Measurements from ENCODE around the gene KLK8.
"Not testable (repeated sequence)": the region's sequence is repeated elsewhere in the genome, so short reads cannot be mapped to it uniquely, and the experiment has no call there.

KLK8 gene

GRCh38 chr19:51000981-51001380, 423 bp downstream of the KLK8 start:
- peaks cover 30% of the 10 kb centered on the region for H3K27me3 Mint-ChIP-seq (ENCODE audit: low read depth)
- no peak for TF ChIP-seq CTCF (IDR thresholded peaks at IDR 0.05; ENCODE audit: unreplicated experiment in 3 of 3)
- no peaks in the 10 kb centered on the region for H3K9me3 Mint-ChIP-seq
- peak overlapping the region in 1 of 3 experiments; percentile 29 for H3K4me3 Mint-ChIP-seq
- H3K4me1 Mint-ChIP-seq: peaks cover 13% of the 10 kb centered on the region
- H3K36me3 Mint-ChIP-seq (ENCODE audit: low read depth): no peaks in the 10 kb centered on the region
- H3K27ac Mint-ChIP-seq: peak overlapping the region in 2 of 3 experiments; percentile 66 to 76

- H3K4me3 Mint-ChIP-seq: no peak overlapping the region
- no peak overlapping the region for H3K27ac Mint-ChIP-seq
- peaks cover 13% of the 10 kb centered on the region for H3K4me1 Mint-ChIP-seq
- TF ChIP-seq CTCF (IDR thresholded peaks at IDR 0.05; ENCODE audit: unreplicated experiment in 3 of 3): no peak
- no peaks in the 10 kb centered on the region for H3K9me3 Mint-ChIP-seq
- H3K27me3 Mint-ChIP-seq (ENCODE audit: low read depth): peaks cover 30% of the 10 kb centered on the region
- H3K36me3 Mint-ChIP-seq (ENCODE audit: low read depth): no peaks in the 10 kb centered on the region
These were observed 978 bp downstream of the KLK8 start for GRCh38 chr19:51000426-51000825.

GRCh38 chr19:50998686-50999085, 2.7 kb downstream of the KLK8 start:
- no peak for TF ChIP-seq CTCF (IDR thresholded peaks at IDR 0.05; ENCODE audit: unreplicated experiment in 3 of 3)
- H3K27me3 Mint-ChIP-seq (ENCODE audit: low read depth): peaks cover 24% of the 10 kb centered on the region
- H3K27ac Mint-ChIP-seq: no peak overlapping the region
- H3K4me3 Mint-ChIP-seq: no peak overlapping the region
- no peaks in the 10 kb centered on the region for H3K9me3 Mint-ChIP-seq
- H3K4me1 Mint-ChIP-seq: peaks cover 13% of the 10 kb centered on the region
- H3K36me3 Mint-ChIP-seq (ENCODE audit: low read depth): no peaks in the 10 kb centered on the region

- no peak for TF ChIP-seq CTCF (IDR thresholded peaks at IDR 0.05; ENCODE audit: unreplicated experiment in 3 of 3)
- Mint-ChIP-seq H3K4me1 (peaks cover 13% of the 10 kb centered on the region), H3K36me3 (ENCODE audit: low read depth) (no peaks in the 10 kb centered on the region), H3K4me3 (no peak overlapping the region), H3K27me3 (ENCODE audit: low read depth) (peaks cover 24% of the 10 kb centered on the region), H3K9me3 (no peaks in the 10 kb centered on the region), H3K27ac (no peak overlapping the region)
These were observed 3.3 kb downstream of the KLK8 start for GRCh38 chr19:50998061-50998460.

GRCh38 chr19:50994129-50994528, 7.3 kb downstream of the KLK8 start:
- TF ChIP-seq CTCF (IDR thresholded peaks at IDR 0.05; ENCODE audit: unreplicated experiment in 3 of 3): no peak
- H3K27me3 Mint-ChIP-seq (ENCODE audit: low read depth): peaks cover 38% of the 10 kb centered on the region
- no peak overlapping the region for H3K4me3 Mint-ChIP-seq
- no peaks in the 10 kb centered on the region for H3K36me3 Mint-ChIP-seq (ENCODE audit: low read depth)
- H3K9me3 Mint-ChIP-seq: no peaks in the 10 kb centered on the region
- no peaks in the 10 kb centered on the region for H3K4me1 Mint-ChIP-seq
- H3K27ac Mint-ChIP-seq: no peak overlapping the region

- H3K4me3 Mint-ChIP-seq: no peak overlapping the region
- TF ChIP-seq CTCF (IDR thresholded peaks at IDR 0.05; ENCODE audit: unreplicated experiment in 3 of 3): no peak
- H3K27ac Mint-ChIP-seq: no peak overlapping the region
- H3K36me3 Mint-ChIP-seq (ENCODE audit: low read depth): no peaks in the 10 kb centered on the region
- peaks cover 33% of the 10 kb centered on the region for H3K27me3 Mint-ChIP-seq (ENCODE audit: low read depth)
- no peaks in the 10 kb centered on the region for H3K9me3 Mint-ChIP-seq
- no peaks in the 10 kb centered on the region for H3K4me1 Mint-ChIP-seq
These were observed 8.8 kb downstream of the KLK8 start for GRCh38 chr19:50992666-50993035.

GRCh38 chr19:50984416-50984815, 17.0 kb downstream of the KLK8 start:
- H3K4me3 Mint-ChIP-seq; H3K9me3 Mint-ChIP-seq; H3K36me3 Mint-ChIP-seq (ENCODE audit: low read depth); H3K27ac Mint-ChIP-seq; H3K4me1 Mint-ChIP-seq: not testable (repeated sequence)
- H3K27me3 Mint-ChIP-seq (ENCODE audit: low read depth): peaks cover 56% of the 10 kb centered on the region

All from nephron (organoid).